ENCODE measurements around the gene YAF2.

The YAF2 gene

GRCh38 chr12:42144408-42145196, 93.4 kb downstream of the YAF2 start, which contains the start of gene GXYLT1:
TSS of gene GXYLT1 (minus strand) at chr12:42144874. CDS start at chr12:42144646, 228 bp downstream.
- no peak for TF ChIP-seq CTCF (conservative IDR thresholded peaks at IDR 0.05; ENCODE audit: low read depth)
- POLR2A ChIA-PET (ENCODE audit: low non-redundant PET) = no interaction called here
- peak; percentile 88 for DNase-seq (ENCODE audit: low spot score)
- H3K27ac ChIP-seq = peak within 1 kb of the TSS; percentile 93
- CTCF ChIA-PET = no interaction called here

DNA sequence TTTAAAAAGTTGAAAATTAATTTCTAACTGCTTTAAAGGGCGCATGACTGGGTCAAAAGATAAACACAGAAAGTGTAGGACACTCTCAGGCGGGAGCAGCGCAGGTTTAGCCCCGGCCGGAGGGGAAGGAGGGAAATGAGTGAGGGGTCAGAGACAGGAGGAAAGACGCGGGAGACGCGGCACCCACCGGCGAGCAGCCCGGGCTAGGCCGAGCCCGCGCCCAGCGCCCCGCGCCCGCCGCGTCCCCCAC, 94.0 kb downstream of the YAF2 start:
- DNase-seq (ENCODE audit: low spot score) = no peak
- H3K27ac ChIP-seq = peak overlapping the region; percentile 93
- no peak for TF ChIP-seq CTCF (conservative IDR thresholded peaks at IDR 0.05; ENCODE audit: low read depth)
- ChIA-PET POLR2A (ENCODE audit: low non-redundant PET) (no interaction called here), CTCF (no interaction called here)

- ChIA-PET POLR2A (ENCODE audit: low non-redundant PET) (no interaction called here), CTCF (interaction anchor here (0.7 kb wide), 1 partner anchor 1857 kb away, joined by 3 read pairs; no protein-coding TSS in a partner anchor)
- TF ChIP-seq CTCF (conservative IDR thresholded peaks at IDR 0.05; ENCODE audit: low read depth) = no peak
- peak overlapping the region; percentile 93 for H3K27ac ChIP-seq
- no peak for DNase-seq (ENCODE audit: low spot score)
Observed at GRCh38 chr12:42143452-42144157, 94.4 kb downstream of the YAF2 start.

DNA sequence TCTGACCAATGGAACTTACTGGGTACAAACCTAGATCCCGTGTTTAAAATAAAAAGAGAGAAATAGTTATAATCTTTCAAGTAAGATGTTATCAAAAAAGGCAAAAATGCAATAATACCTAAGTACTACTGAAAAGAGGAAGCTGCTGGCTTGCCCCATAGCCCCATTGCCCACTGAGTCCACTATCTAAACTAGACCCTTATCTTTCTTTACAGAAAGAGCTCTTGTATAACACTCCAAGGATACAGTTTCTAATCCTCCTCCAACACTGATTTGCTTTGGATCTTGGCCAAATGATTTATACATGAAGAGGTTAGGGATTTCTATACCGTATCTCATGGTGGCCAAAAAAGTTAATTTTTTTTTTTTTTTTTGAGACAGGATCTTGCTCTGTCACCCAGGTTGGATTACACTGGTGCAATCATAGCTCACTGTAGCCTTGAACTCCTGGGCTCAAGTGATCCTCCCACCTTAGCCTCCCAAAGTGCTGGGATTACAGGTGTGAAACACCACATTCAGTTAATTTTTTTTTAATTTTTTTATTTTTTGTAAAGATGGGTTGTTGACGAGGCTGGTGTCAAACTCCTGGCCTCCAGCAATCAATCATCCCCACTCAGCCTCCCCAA, 96.0 kb downstream of the YAF2 start:
- CTCF ChIA-PET = interaction anchor here (0.6 to 1.0 kb wide), 3 partner anchors 33 to 230 kb away, joined by 3 read pairs; no protein-coding TSS in a partner anchor
- no peak overlapping the region for H3K27ac ChIP-seq
- POLR2A ChIA-PET (ENCODE audit: low non-redundant PET) = no interaction called here
- no peak for DNase-seq (ENCODE audit: low spot score)
- no peak for TF ChIP-seq CTCF (conservative IDR thresholded peaks at IDR 0.05; ENCODE audit: low read depth)

DNA sequence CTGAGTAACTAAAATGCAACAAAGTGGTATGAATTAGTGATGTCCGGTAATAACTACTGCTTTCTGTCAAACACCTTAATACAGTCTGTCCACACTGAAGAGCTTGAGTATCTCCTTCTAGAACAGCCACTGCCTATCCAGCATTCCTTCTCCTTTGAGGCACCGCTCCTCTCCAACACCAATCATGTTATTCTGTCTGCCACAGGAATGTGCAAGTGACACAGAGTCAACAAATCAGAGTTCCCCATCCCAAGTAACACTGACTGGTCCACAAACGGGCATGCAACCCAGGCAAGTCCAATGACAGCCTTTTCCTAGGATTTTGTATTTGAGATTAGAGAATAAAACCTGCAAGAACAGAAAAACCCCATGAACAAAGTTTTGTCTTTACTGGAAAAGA, 97.1 kb downstream of the YAF2 start:
- no peak for TF ChIP-seq CTCF (conservative IDR thresholded peaks at IDR 0.05; ENCODE audit: low read depth)
- no peak overlapping the region for H3K27ac ChIP-seq
- CTCF ChIA-PET = no interaction called here
- no peak for DNase-seq (ENCODE audit: low spot score)
- POLR2A ChIA-PET (ENCODE audit: low non-redundant PET) = no interaction called here

GRCh38 chr12:42135259-42135814, 102.7 kb downstream of the YAF2 start:
- no peak for DNase-seq (ENCODE audit: low spot score)
- CTCF ChIA-PET = interaction anchor here (1.4 kb wide), 1 partner anchor 197 kb away, joined by 9 read pairs; no protein-coding TSS in a partner anchor
- TF ChIP-seq CTCF (conservative IDR thresholded peaks at IDR 0.05; ENCODE audit: low read depth) = no peak

More at GRCh38 chr12:42135259-42135814, 102.7 kb downstream of the YAF2 start:
- POLR2A ChIA-PET (ENCODE audit: low non-redundant PET) = no interaction called here
- H3K27ac ChIP-seq = no peak overlapping the region
